Measurements from ENCODE around the gene ATP5MK.

Gene ATP5MK

GRCh38 chr10:103396067-103396788 is at the start of gene ATP5MK, which contains the start of gene PDCD11:
Gene ATP5MK, minus strand, starts transcription at chr10:103396475. Its CDS starts 4,018 bp downstream, at chr10:103392457.
Gene PDCD11, plus strand, starts transcription at chr10:103396626. Its CDS starts 1,801 bp downstream, at chr10:103398427.
- H3K4me3 ChIP-seq (ENCODE audit: low read length): peak within 1 kb of the TSS; percentile 99
- DNase-seq (ENCODE audit: low read depth, low spot score): peak; percentile 94
- peaks cover 10% of the 10 kb centered on the region; the same call in 1 of the 2 replicates for H3K36me3 ChIP-seq (ENCODE audit: control insufficient read depth, insufficient read depth, low read length)
- H3K27ac ChIP-seq (ENCODE audit: low read length): no peak within 1 kb of the TSS
- H3K4me1 ChIP-seq (ENCODE audit: control insufficient read depth, insufficient read depth, low read length): 0 out of 2 replicates have a peak, but pooled peaks cover 1% of the 10 kb centered on the region
- no peaks in the 10 kb centered on the region for H3K27me3 ChIP-seq (ENCODE audit: control insufficient read depth, insufficient read depth, low read length)
- H3K9me3 ChIP-seq (ENCODE audit: control insufficient read depth, insufficient read depth, low read length): no peaks in the 10 kb centered on the region
- WGBS (ENCODE audit: insufficient coverage, insufficient read length): no CpG with 5 or more reads among the region's 56 CpGs

GRCh38 chr10:103445366-103445765 is 49.1 kb upstream of the ATP5MK start:
- H3K36me3 ChIP-seq (ENCODE audit: control insufficient read depth, insufficient read depth, low read length): peaks cover 51% of the 10 kb centered on the region
- no peak overlapping the region for H3K4me3 ChIP-seq (ENCODE audit: low read length)
- H3K27me3 ChIP-seq (ENCODE audit: control insufficient read depth, insufficient read depth, low read length): no peaks in the 10 kb centered on the region
- no CpG with 5 or more reads among the region's 9 CpGs for WGBS (ENCODE audit: insufficient coverage, insufficient read length)
- no peaks in the 10 kb centered on the region for H3K4me1 ChIP-seq (ENCODE audit: control insufficient read depth, insufficient read depth, low read length)
- no peak for DNase-seq (ENCODE audit: low read depth, low spot score)
- no peaks in the 10 kb centered on the region for H3K9me3 ChIP-seq (ENCODE audit: control insufficient read depth, insufficient read depth, low read length)
- H3K27ac ChIP-seq (ENCODE audit: low read length): no peak overlapping the region

- Histone ChIP-seq H3K4me3 (ENCODE audit: low read length) (no peak overlapping the region), H3K27me3 (ENCODE audit: control insufficient read depth, insufficient read depth, low read length) (no peaks in the 10 kb centered on the region), H3K27ac (ENCODE audit: low read length) (no peak overlapping the region), H3K36me3 (ENCODE audit: control insufficient read depth, insufficient read depth, low read length) (peaks cover 57% of the 10 kb centered on the region), H3K9me3 (ENCODE audit: control insufficient read depth, insufficient read depth, low read length) (no peaks in the 10 kb centered on the region), H3K4me1 (ENCODE audit: control insufficient read depth, insufficient read depth, low read length) (no peaks in the 10 kb centered on the region)
- no peak for DNase-seq (ENCODE audit: low read depth, low spot score)
- WGBS (ENCODE audit: insufficient coverage, insufficient read length): no CpG with 5 or more reads among the region's 10 CpGs
These were observed 48.2 kb upstream of the ATP5MK start for GRCh38 chr10:103444478-103444877.

- peaks cover 58% of the 10 kb centered on the region for H3K36me3 ChIP-seq (ENCODE audit: control insufficient read depth, insufficient read depth, low read length)
These were observed 47.4 kb upstream of the ATP5MK start for GRCh38 chr10:103443475-103444185.

GRCh38 chr10:103442031-103442461 is 45.8 kb upstream of the ATP5MK start:
- Histone ChIP-seq H3K36me3 (ENCODE audit: control insufficient read depth, insufficient read depth, low read length) (peaks cover 61% of the 10 kb centered on the region), H3K27me3 (ENCODE audit: control insufficient read depth, insufficient read depth, low read length) (no peaks in the 10 kb centered on the region), H3K27ac (ENCODE audit: low read length) (no peak overlapping the region), H3K9me3 (ENCODE audit: control insufficient read depth, insufficient read depth, low read length) (no peaks in the 10 kb centered on the region), H3K4me3 (ENCODE audit: low read length) (no peak overlapping the region), H3K4me1 (ENCODE audit: control insufficient read depth, insufficient read depth, low read length) (no peaks in the 10 kb centered on the region)
- no CpG with 5 or more reads among the region's 13 CpGs for WGBS (ENCODE audit: insufficient coverage, insufficient read length)
- no peak for DNase-seq (ENCODE audit: low read depth, low spot score)

More at GRCh38 chr10:103443475-103444185, 47.4 kb upstream of the ATP5MK start:
- no CpG with 5 or more reads among the region's 23 CpGs for WGBS (ENCODE audit: insufficient coverage, insufficient read length)
- H3K27me3 ChIP-seq (ENCODE audit: control insufficient read depth, insufficient read depth, low read length): no peaks in the 10 kb centered on the region
- H3K4me3 ChIP-seq (ENCODE audit: low read length): no peak overlapping the region
- no peaks in the 10 kb centered on the region for H3K9me3 ChIP-seq (ENCODE audit: control insufficient read depth, insufficient read depth, low read length)
- no peak for DNase-seq (ENCODE audit: low read depth, low spot score)
- no peak overlapping the region for H3K27ac ChIP-seq (ENCODE audit: low read length)
- H3K4me1 ChIP-seq (ENCODE audit: control insufficient read depth, insufficient read depth, low read length): no peaks in the 10 kb centered on the region

GRCh38 chr10:103441611-103442010 is 45.3 kb upstream of the ATP5MK start:
- WGBS (ENCODE audit: insufficient coverage, insufficient read length): no CpG with 5 or more reads among the region's 8 CpGs
- H3K36me3 ChIP-seq (ENCODE audit: control insufficient read depth, insufficient read depth, low read length): peaks cover 64% of the 10 kb centered on the region

GRCh38 chr10:103441206-103441605 is 44.9 kb upstream of the ATP5MK start:
- no peak overlapping the region for H3K27ac ChIP-seq (ENCODE audit: low read length)

More at GRCh38 chr10:103441611-103442010, 45.3 kb upstream of the ATP5MK start:
- no peaks in the 10 kb centered on the region for H3K27me3 ChIP-seq (ENCODE audit: control insufficient read depth, insufficient read depth, low read length)
- H3K9me3 ChIP-seq (ENCODE audit: control insufficient read depth, insufficient read depth, low read length): no peaks in the 10 kb centered on the region
- no peak overlapping the region for H3K27ac ChIP-seq (ENCODE audit: low read length)
- H3K4me1 ChIP-seq (ENCODE audit: control insufficient read depth, insufficient read depth, low read length): no peaks in the 10 kb centered on the region
- DNase-seq (ENCODE audit: low read depth, low spot score): no peak
- no peak overlapping the region for H3K4me3 ChIP-seq (ENCODE audit: low read length)

GRCh38 chr10:103440416-103440815 is 44.1 kb upstream of the ATP5MK start:
- no peak for DNase-seq (ENCODE audit: low read depth, low spot score)
- H3K36me3 ChIP-seq (ENCODE audit: control insufficient read depth, insufficient read depth, low read length): peaks cover 61% of the 10 kb centered on the region
- H3K4me3 ChIP-seq (ENCODE audit: low read length): no peak overlapping the region
- no CpG with 5 or more reads among the region's 14 CpGs for WGBS (ENCODE audit: insufficient coverage, insufficient read length)
- no peak overlapping the region for H3K27ac ChIP-seq (ENCODE audit: low read length)
- no peaks in the 10 kb centered on the region for H3K4me1 ChIP-seq (ENCODE audit: control insufficient read depth, insufficient read depth, low read length)
- no peaks in the 10 kb centered on the region for H3K9me3 ChIP-seq (ENCODE audit: control insufficient read depth, insufficient read depth, low read length)
- H3K27me3 ChIP-seq (ENCODE audit: control insufficient read depth, insufficient read depth, low read length): no peaks in the 10 kb centered on the region

More at GRCh38 chr10:103441206-103441605, 44.9 kb upstream of the ATP5MK start:
- H3K4me3 ChIP-seq (ENCODE audit: low read length): no peak overlapping the region
- no peaks in the 10 kb centered on the region for H3K4me1 ChIP-seq (ENCODE audit: control insufficient read depth, insufficient read depth, low read length)
- H3K36me3 ChIP-seq (ENCODE audit: control insufficient read depth, insufficient read depth, low read length): peaks cover 66% of the 10 kb centered on the region
- no CpG with 5 or more reads among the region's 8 CpGs for WGBS (ENCODE audit: insufficient coverage, insufficient read length)
- H3K27me3 ChIP-seq (ENCODE audit: control insufficient read depth, insufficient read depth, low read length): no peaks in the 10 kb centered on the region
- no peaks in the 10 kb centered on the region for H3K9me3 ChIP-seq (ENCODE audit: control insufficient read depth, insufficient read depth, low read length)
- DNase-seq (ENCODE audit: low read depth, low spot score): no peak

GRCh38 chr10:103439776-103440175 is 43.5 kb upstream of the ATP5MK start:
- no peaks in the 10 kb centered on the region for H3K9me3 ChIP-seq (ENCODE audit: control insufficient read depth, insufficient read depth, low read length)
- H3K4me1 ChIP-seq (ENCODE audit: control insufficient read depth, insufficient read depth, low read length): no peaks in the 10 kb centered on the region
- WGBS (ENCODE audit: insufficient coverage, insufficient read length): no CpG with 5 or more reads among the region's 4 CpGs
- no peak overlapping the region; the same call in 1 of the 2 replicates for H3K4me3 ChIP-seq (ENCODE audit: low read length)
- H3K36me3 ChIP-seq (ENCODE audit: control insufficient read depth, insufficient read depth, low read length): peaks cover 58% of the 10 kb centered on the region
- no peak overlapping the region for H3K27ac ChIP-seq (ENCODE audit: low read length)
- H3K27me3 ChIP-seq (ENCODE audit: control insufficient read depth, insufficient read depth, low read length): no peaks in the 10 kb centered on the region
- no peak for DNase-seq (ENCODE audit: low read depth, low spot score)

- H3K4me3 ChIP-seq (ENCODE audit: low read length): no peak overlapping the region
- no peak for DNase-seq (ENCODE audit: low read depth, low spot score)
- WGBS (ENCODE audit: insufficient coverage, insufficient read length): no CpG with 5 or more reads among the region's 2 CpGs
- H3K4me1 ChIP-seq (ENCODE audit: control insufficient read depth, insufficient read depth, low read length): no peaks in the 10 kb centered on the region
- H3K27ac ChIP-seq (ENCODE audit: low read length): no peak overlapping the region
- peaks cover 46% of the 10 kb centered on the region; the same call in 1 of the 2 replicates for H3K36me3 ChIP-seq (ENCODE audit: control insufficient read depth, insufficient read depth, low read length)
- no peaks in the 10 kb centered on the region for H3K9me3 ChIP-seq (ENCODE audit: control insufficient read depth, insufficient read depth, low read length)
- H3K27me3 ChIP-seq (ENCODE audit: control insufficient read depth, insufficient read depth, low read length): no peaks in the 10 kb centered on the region
These were observed 37.6 kb upstream of the ATP5MK start for GRCh38 chr10:103433858-103434257.

Data from iPS DF 6.9 (cell line).